ENCODE measurements around the gene ARRDC1. TPM values are rescaled to one million over a fixed set of nuclear protein-coding genes. Genes with fewer than 3 reads are reported as not detected.

The ARRDC1 gene
- polyA plus RNA-seq, 2 of the 4 experiments (the other 2 are of a cell fraction), result 20.7 to 22.5 TPM

DNA sequence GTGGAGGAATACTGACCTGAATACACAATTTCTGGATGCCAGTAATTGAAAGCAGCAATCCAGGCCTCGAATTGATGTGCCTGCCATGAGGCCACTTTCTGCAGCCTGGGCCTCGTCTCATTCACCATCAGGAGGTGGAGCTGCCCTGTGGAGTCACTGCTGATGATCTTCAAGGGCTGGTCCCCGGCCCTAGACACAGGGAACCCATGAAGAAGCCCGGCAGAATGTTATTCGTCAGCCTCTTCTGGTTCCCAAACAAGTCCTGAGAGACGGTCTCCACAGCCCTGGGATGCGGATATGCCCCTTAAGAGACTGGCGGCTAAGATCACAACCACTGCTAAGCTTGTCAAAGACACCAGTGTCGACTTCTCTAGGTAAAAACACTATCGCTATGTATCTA is 31.3 kb upstream of the ARRDC1 start:
- H3K9me3 ChIP-seq, result no peaks in the 10 kb centered on the region
- no peak overlapping the region for H3K27ac ChIP-seq
- no peak for DNase-seq (ENCODE audit: low read depth in 1 of 2, low spot score in 1 of 2)
- 86% methylated on average over 10 of the region's 10 CpGs for WGBS (ENCODE audit: missing lambda C conversion rate)
- H3K4me1 ChIP-seq, result peaks cover 12% of the 10 kb centered on the region; the same call in 2 of the 3 replicates
- H3K4me3 ChIP-seq, result no peak overlapping the region
- no peak for FAIRE-seq
- TF ChIP-seq MAFK (IDR thresholded peaks at IDR 0.05; ENCODE audit: partially characterized antibody), result no peak
- no peak for TF ChIP-seq CHD2 (IDR thresholded peaks at IDR 0.05; ENCODE audit: low read length, partially characterized antibody)
- TF ChIP-seq GATA3 (IDR thresholded peaks at IDR 0.05; ENCODE audit: borderline replicate concordance), result no peak
- no peak for TF ChIP-seq TP53 (CRISPR knock-in tag; IDR thresholded peaks at IDR 0.05)
- TF ChIP-seq, protein P1, sequence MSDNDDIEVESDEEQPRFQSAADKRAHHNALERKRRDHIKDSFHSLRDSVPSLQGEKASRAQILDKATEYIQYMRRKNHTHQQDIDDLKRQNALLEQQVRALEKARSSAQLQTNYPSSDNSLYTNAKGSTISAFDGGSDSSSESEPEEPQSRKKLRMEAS (IDR thresholded peaks at IDR 0.05), result no peak
- ChIA-PET CTCF (interaction anchor here (1.2 to 1.4 kb wide), 2 partner anchors 16 to 18 kb away, joined by 3 to 4 read pairs; no protein-coding TSS in a partner anchor), POLR2A (no interaction called here)
- no peak for ATAC-seq
- H3K4me2 ChIP-seq, result no peak overlapping the region

DNA sequence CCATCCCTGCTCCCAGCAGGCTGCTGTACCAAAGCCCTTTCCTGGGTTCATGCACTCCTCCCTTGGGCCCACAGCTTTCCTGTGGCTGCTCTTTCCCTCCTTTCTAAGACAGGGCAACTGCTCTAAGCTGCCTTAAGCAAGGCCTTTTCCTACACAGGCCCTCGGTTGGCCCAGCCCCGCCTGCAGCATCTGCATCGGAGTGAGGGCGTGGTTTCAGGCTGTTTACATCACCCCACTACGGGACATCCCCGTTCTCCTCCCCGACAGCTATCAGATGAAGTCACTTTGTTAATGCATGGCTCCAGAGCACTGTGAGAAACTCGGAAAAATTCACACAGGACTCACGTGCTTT is 30.1 kb upstream of the ARRDC1 start:
- WGBS (ENCODE audit: missing lambda C conversion rate), result 83% methylated on average over 9 of the region's 9 CpGs
- no peak for FAIRE-seq
- ATAC-seq, result no peak
- DNase-seq (ENCODE audit: low read depth in 1 of 2, low spot score in 1 of 2), result no peak
- TF ChIP-seq, protein P2, sequence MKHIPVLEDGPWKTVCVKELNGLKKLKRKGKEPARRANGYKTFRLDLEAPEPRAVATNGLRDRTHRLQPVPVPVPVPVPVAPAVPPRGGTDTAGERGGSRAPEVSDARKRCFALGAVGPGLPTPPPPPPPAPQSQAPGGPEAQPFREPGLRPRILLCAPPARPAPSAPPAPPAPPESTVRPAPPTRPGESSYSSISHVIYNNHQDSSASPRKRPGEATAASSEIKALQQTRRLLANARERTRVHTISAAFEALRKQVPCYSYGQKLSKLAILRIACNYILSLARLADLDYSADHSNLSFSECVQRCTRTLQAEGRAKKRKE (CRISPR knock-in tag; IDR thresholded peaks at IDR 0.05; ENCODE audit: low read depth), result no peak
- TF ChIP-seq HEYL (CRISPR knock-in tag; IDR thresholded peaks at IDR 0.05) (no peak), RCOR1 (IDR thresholded peaks at IDR 0.05; ENCODE audit: low read depth, low read length) (no peak), TP53 (CRISPR knock-in tag; IDR thresholded peaks at IDR 0.05) (no peak), MAFK (IDR thresholded peaks at IDR 0.05; ENCODE audit: partially characterized antibody) (no peak), CBX8 (IDR thresholded peaks at IDR 0.05) (no peak), SREBF2 (IDR thresholded peaks at IDR 0.05) (no peak), ZSCAN20 (CRISPR knock-in tag; IDR thresholded peaks at IDR 0.05) (no peak), HOXB5 (CRISPR knock-in tag; IDR thresholded peaks at IDR 0.05) (no peak), MAZ (IDR thresholded peaks at IDR 0.05; ENCODE audit: borderline replicate concordance, low read depth, low read length) (no peak), HOXA7 (CRISPR knock-in tag; IDR thresholded peaks at IDR 0.05) (no peak), FOSB (CRISPR knock-in tag; IDR thresholded peaks at IDR 0.05) (no peak), HDAC2 (IDR thresholded peaks at IDR 0.05) (no peak), KDM1A (IDR thresholded peaks at IDR 0.05; ENCODE audit: low read depth) (no peak), FOXS1 (CRISPR knock-in tag; IDR thresholded peaks at IDR 0.05) (no peak)
- TF ChIP-seq, protein P3, sequence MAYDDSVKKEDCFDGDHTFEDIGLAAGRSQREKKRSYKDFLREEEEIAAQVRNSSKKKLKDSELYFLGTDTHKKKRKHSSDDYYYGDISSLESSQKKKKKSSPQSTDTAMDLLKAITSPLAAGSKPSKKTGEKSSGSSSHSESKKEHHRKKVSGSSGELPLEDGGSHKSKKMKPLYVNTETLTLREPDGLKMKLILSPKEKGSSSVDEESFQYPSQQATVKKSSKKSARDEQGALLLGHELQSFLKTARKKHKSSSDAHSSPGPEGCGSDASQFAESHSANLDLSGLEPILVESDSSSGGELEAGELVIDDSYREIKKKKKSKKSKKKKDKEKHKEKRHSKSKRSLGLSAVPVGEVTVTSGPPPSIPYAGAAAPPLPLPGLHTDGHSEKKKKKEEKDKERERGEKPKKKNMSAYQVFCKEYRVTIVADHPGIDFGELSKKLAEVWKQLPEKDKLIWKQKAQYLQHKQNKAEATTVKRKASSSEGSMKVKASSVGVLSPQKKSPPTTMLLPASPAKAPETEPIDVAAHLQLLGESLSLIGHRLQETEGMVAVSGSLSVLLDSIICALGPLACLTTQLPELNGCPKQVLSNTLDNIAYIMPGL (CRISPR knock-in tag; IDR thresholded peaks at IDR 0.05; ENCODE audit: borderline replicate concordance), result no peak
- Histone ChIP-seq H3K4me1 (peaks cover 12% of the 10 kb centered on the region; the same call in 2 of the 3 replicates), H3K27ac (no peak overlapping the region), H3K4me2 (no peak overlapping the region), H3K9me3 (no peaks in the 10 kb centered on the region), H3K4me3 (no peak overlapping the region)
- ChIA-PET POLR2A (no interaction called here), CTCF (interaction anchor here (1.1 to 1.2 kb wide), 2 partner anchors 17 to 40 kb away, joined by 3 to 4 read pairs; no protein-coding TSS in a partner anchor)

DNA sequence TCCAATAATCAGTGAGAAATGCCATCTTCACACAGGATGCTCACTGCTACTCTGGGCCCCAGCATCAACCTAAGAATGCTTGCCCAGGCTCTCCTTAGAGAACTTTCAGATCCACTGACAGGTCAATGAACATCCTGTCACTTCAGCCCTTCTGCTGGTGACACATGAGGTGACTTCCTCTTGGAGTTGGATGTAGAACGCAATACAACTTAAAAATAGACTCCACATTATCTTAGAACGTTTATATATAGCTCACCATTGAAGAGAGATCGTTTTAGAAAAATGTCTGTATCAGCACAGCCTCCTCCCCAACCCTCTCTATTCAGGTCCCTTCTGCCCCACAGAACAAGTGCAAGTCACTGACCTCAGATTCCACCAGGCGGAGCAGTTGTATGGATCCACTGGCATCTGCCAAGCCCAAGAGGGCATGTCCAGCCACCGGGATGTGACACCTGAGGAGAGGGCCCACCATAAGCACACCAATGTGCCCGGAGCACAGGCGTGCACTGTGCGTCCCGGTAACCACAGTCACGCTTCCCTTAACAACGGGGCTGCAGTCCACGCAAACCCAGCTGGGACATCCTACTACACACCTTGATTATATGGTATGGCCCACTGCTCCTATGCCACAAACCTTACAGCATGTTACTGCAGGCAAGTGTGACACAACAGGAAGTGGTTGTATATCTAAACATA is 29.6 kb upstream of the ARRDC1 start:
- ChIA-PET POLR2A (no interaction called here), CTCF (interaction anchor here (1.1 to 9.7 kb wide), 4 partner anchors 16 to 40 kb away, joined by 3 to 175 read pairs (median 4); partner anchors contain the start of gene ZMYND19)
- no peaks in the 10 kb centered on the region for H3K9me3 ChIP-seq
- DNase-seq (ENCODE audit: low read depth in 1 of 2, low spot score in 1 of 2) (no peak), FAIRE-seq (no peak), ATAC-seq (no peak)
- TF ChIP-seq HOXA7 (CRISPR knock-in tag; IDR thresholded peaks at IDR 0.05) (no peak), CBX2 (IDR thresholded peaks at IDR 0.05; ENCODE audit: borderline replicate concordance, low read depth) (no peak), ZC3H11A (IDR thresholded peaks at IDR 0.05) (no peak), POLR2A (IDR thresholded peaks at IDR 0.05; ENCODE audit: low read length) (no peak), ZSCAN20 (CRISPR knock-in tag; IDR thresholded peaks at IDR 0.05) (no peak), KDM1A (IDR thresholded peaks at IDR 0.05; ENCODE audit: low read depth) (no peak), NR3C1 (IDR thresholded peaks at IDR 0.05) (no peak), GATA3 (IDR thresholded peaks at IDR 0.05; ENCODE audit: borderline replicate concordance) (no peak), RCOR1 (IDR thresholded peaks at IDR 0.05; ENCODE audit: low read depth, low read length) (no peak), NFE2L2 (conservative IDR thresholded peaks at IDR 0.05; ENCODE audit: low read length) (no peak), EP300 (IDR thresholded peaks at IDR 0.05) (no peak)
- TF ChIP-seq, protein P4, sequence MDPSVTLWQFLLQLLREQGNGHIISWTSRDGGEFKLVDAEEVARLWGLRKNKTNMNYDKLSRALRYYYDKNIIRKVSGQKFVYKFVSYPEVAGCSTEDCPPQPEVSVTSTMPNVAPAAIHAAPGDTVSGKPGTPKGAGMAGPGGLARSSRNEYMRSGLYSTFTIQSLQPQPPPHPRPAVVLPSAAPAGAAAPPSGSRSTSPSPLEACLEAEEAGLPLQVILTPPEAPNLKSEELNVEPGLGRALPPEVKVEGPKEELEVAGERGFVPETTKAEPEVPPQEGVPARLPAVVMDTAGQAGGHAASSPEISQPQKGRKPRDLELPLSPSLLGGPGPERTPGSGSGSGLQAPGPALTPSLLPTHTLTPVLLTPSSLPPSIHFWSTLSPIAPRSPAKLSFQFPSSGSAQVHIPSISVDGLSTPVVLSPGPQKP (IDR thresholded peaks at IDR 0.05; ENCODE audit: low read depth, low read length), result no peak
- TF ChIP-seq, protein P5, sequence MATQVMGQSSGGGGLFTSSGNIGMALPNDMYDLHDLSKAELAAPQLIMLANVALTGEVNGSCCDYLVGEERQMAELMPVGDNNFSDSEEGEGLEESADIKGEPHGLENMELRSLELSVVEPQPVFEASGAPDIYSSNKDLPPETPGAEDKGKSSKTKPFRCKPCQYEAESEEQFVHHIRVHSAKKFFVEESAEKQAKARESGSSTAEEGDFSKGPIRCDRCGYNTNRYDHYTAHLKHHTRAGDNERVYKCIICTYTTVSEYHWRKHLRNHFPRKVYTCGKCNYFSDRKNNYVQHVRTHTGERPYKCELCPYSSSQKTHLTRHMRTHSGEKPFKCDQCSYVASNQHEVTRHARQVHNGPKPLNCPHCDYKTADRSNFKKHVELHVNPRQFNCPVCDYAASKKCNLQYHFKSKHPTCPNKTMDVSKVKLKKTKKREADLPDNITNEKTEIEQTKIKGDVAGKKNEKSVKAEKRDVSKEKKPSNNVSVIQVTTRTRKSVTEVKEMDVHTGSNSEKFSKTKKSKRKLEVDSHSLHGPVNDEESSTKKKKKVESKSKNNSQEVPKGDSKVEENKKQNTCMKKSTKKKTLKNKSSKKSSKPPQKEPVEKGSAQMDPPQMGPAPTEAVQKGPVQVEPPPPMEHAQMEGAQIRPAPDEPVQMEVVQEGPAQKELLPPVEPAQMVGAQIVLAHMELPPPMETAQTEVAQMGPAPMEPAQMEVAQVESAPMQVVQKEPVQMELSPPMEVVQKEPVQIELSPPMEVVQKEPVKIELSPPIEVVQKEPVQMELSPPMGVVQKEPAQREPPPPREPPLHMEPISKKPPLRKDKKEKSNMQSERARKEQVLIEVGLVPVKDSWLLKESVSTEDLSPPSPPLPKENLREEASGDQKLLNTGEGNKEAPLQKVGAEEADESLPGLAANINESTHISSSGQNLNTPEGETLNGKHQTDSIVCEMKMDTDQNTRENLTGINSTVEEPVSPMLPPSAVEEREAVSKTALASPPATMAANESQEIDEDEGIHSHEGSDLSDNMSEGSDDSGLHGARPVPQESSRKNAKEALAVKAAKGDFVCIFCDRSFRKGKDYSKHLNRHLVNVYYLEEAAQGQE (IDR thresholded peaks at IDR 0.05), result no peak
- H3K27ac ChIP-seq, result no peak overlapping the region
- H3K4me2 ChIP-seq, result no peak overlapping the region
- peaks cover 12% of the 10 kb centered on the region; the same call in 2 of the 3 replicates for H3K4me1 ChIP-seq
- 87% methylated on average over 11 of the region's 12 CpGs for WGBS (ENCODE audit: missing lambda C conversion rate)
- no peak overlapping the region for H3K4me3 ChIP-seq

Measured in A549 (cell line).